GM10248 (cell line): ENCODE results near the gene GALNT9.

Experiments used
- CTCF ChIA-PET: fragments of 300-600 bp; sonication (Branson Sonifier 250); formaldehyde crosslinking; extraction: SDS; loops from one replicate; lab custom pipeline; 2021; ENCODE audit warnings: antibody characterized with exemption; lab: Yijun Ruan, JAX
- POLR2A ChIA-PET: fragments of 350-650 bp; sonication (Branson Sonifier 250); formaldehyde crosslinking; extraction: SDS; loops from one replicate; lab custom pipeline; 2020; ENCODE audit warnings: antibody characterized with exemption; lab: Yijun Ruan, JAX
- DNase-seq: peaks from one replicate; pipeline ENCODE4 v3.0.0; 2012; ENCODE audit errors: extremely low spot score
- TF ChIP-seq, protein P1 (sequence below): IDR thresholded peaks from 2 replicates; pipeline ENCODE4 v1.5.1; 2012; ENCODE audit warnings: mild to moderate bottlenecking, low read depth; ENCODE audit errors: extremely low read depth, missing control alignments, control extremely low read depth

Gene GALNT9

GRCh38 chr12:132337557-132337956 lies 8.2 kb upstream of the GALNT9 start:
- DNase-seq: no peak
- ChIA-PET POLR2A (no interaction called here), CTCF (no interaction called here)
- TF ChIP-seq, protein P1, sequence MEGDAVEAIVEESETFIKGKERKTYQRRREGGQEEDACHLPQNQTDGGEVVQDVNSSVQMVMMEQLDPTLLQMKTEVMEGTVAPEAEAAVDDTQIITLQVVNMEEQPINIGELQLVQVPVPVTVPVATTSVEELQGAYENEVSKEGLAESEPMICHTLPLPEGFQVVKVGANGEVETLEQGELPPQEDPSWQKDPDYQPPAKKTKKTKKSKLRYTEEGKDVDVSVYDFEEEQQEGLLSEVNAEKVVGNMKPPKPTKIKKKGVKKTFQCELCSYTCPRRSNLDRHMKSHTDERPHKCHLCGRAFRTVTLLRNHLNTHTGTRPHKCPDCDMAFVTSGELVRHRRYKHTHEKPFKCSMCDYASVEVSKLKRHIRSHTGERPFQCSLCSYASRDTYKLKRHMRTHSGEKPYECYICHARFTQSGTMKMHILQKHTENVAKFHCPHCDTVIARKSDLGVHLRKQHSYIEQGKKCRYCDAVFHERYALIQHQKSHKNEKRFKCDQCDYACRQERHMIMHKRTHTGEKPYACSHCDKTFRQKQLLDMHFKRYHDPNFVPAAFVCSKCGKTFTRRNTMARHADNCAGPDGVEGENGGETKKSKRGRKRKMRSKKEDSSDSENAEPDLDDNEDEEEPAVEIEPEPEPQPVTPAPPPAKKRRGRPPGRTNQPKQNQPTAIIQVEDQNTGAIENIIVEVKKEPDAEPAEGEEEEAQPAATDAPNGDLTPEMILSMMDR: no peak

DNA sequence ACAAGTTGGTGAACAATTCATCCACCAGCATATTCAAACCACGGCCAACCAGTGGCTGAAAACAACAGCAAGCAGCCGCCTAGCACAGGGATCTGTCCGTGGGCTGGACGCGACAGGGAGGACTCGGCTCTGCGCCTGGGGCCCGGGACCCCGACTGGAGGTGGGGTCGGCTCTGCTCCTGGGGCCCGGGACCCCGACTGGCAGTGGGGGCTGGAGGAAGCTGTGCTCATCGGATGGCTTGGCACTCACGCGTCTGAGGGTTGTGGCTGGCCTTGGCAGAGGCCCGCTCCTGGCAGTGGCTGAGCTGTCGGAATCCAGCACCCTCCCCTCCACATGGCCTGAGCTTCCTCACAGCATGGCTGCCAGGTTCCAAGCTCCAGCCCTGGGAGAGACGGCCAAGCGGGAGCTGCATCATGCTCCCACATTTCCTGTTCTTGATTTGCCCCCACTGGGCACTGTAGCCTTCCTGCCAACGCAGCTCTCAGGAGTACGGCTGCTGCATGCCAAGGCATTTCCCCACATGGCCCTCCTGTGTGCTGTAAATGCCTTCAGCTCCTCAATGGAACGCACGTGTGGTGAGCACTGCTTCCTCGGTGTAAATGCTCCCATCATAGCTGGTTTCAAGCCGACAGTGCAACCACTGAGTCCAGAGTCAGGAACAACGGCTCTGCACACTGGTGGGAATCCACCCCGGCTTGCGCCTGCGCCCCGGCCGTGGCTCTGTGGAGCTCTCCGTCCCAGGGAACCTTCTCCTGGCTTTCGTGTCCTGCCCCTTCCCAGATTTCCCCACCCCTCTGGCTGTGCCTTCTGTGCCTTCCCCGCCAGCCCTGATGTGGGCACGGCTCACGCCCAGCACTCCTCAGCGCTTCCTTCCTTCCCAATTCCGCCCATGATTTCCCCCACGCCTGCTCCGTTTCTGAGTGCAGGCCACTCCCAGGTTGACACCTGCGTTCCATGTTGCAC lies 7.3 kb upstream of the GALNT9 start:
- CTCF ChIA-PET: no interaction called here
- DNase-seq: no peak
- POLR2A ChIA-PET: no interaction called here
- TF ChIP-seq, protein P1: no peak

- POLR2A ChIA-PET: no interaction called here
- CTCF ChIA-PET: no interaction called here
- DNase-seq: no peak
- TF ChIP-seq, protein P1: no peak
Observed at GRCh38 chr12:132335179-132335756, 5.9 kb upstream of the GALNT9 start.

- ChIA-PET POLR2A (no interaction called here), CTCF (no interaction called here)
- DNase-seq: no peak
- TF ChIP-seq, protein P1: no peak
Observed at GRCh38 chr12:132333766-132334165, 4.4 kb upstream of the GALNT9 start.

DNA sequence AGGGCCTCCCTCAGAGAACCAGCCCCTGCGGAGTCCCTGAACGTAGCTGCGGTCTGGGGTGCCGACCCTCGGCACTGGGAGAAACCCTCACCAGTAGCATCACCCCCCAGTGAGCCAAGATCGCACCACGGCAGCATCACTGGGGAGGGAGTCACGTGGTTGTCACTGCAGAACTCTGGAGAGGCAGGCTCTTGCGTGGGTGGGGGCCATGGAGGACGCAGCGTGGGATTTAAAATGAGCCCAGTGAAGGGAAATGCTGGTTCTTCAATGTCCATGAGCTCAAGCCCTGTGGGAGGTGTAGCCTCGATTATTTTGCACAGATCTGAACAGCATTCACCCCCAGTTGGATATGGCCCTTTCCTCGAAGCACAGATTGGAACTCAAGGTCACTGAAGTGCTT lies 3.9 kb upstream of the GALNT9 start:
- no peak for DNase-seq
- TF ChIP-seq, protein P1: no peak
- CTCF ChIA-PET: no interaction called here
- POLR2A ChIA-PET: no interaction called here

DNA sequence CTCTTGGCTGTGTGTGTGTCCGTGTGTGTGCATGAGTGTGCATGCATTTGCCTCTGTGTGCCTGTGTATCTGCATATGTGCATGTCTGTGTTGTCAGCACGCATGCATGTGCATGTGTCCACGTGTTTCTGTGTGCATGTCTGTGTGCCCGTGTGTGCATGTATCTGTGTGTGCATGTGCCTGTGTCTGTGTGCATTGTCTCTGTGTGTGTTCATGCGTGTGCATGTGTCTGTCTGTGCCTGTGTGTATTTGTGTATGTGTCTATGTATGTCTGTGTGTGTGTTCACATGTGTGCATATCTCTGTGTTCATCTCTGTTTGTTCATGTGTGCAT lies 1.1 kb upstream of the GALNT9 start:
- POLR2A ChIA-PET: no interaction called here
- TF ChIP-seq, protein P1: no peak
- no peak for DNase-seq
- CTCF ChIA-PET: interaction anchor here (1.5 kb wide), 1 partner anchor 14 kb away, joined by 3 read pairs; no protein-coding TSS in a partner anchor
